GM21360 (cell line): Measurements from ENCODE around the gene RGPD8.
"Not testable (repeated sequence)": the region's sequence is repeated elsewhere in the genome, so short reads cannot be mapped to it uniquely, and the experiment has no call there.

Experiments used
- ATAC-seq: cut with Tn5 transposase; IDR thresholded peaks from one replicate; pipeline ENCODE4 v1.9.1; 2021; ENCODE audit warnings: mild to moderate bottlenecking, moderate library complexity; ENCODE audit not compliant: unreplicated experiment

Gene RGPD8

GRCh38 chr2:112433480-112433879 lies at the start of gene RGPD8:
Gene RGPD8, minus strand, starts transcription at chr2:112433645. Its CDS starts 192 bp downstream, at chr2:112433453.
- ATAC-seq = peak; percentile 98

- no peak for ATAC-seq
Measured at GRCh38 chr2:112483042-112483473, 49.6 kb upstream of the RGPD8 start.

GRCh38 chr2:112482309-112483041 lies 49.0 kb upstream of the RGPD8 start:
- peak; percentile 19 for ATAC-seq

- ATAC-seq = peak; percentile 74
Measured at GRCh38 chr2:112481528-112482233, 48.2 kb upstream of the RGPD8 start, which contains the start of gene TTL. Gene TTL, plus strand, starts transcription at chr2:112482156. Its CDS starts 189 bp downstream, at chr2:112482345.

- peak; percentile 46 for ATAC-seq
Measured at GRCh38 chr2:112481050-112481527, 47.6 kb upstream of the RGPD8 start.

GRCh38 chr2:112480530-112481049 lies 47.1 kb upstream of the RGPD8 start:
- ATAC-seq = no peak

GRCh38 chr2:112476434-112476833 lies 43.0 kb upstream of the RGPD8 start:
- no peak for ATAC-seq

- no peak for ATAC-seq
Measured at GRCh38 chr2:112474844-112475486, 41.5 kb upstream of the RGPD8 start.

GRCh38 chr2:112472547-112473263 lies 39.3 kb upstream of the RGPD8 start:
- ATAC-seq = no peak

GRCh38 chr2:112465382-112465781 lies 31.9 kb upstream of the RGPD8 start:
- ATAC-seq = no peak

- ATAC-seq = no peak
Measured at GRCh38 chr2:112463256-112463655, 29.8 kb upstream of the RGPD8 start.

GRCh38 chr2:112462178-112462577 lies 28.7 kb upstream of the RGPD8 start:
- ATAC-seq = no peak

GRCh38 chr2:112459372-112459771 lies 25.9 kb upstream of the RGPD8 start:
- ATAC-seq = no peak

GRCh38 chr2:112454586-112454985 lies 21.1 kb upstream of the RGPD8 start:
- no peak for ATAC-seq

- no peak for ATAC-seq
Measured at GRCh38 chr2:112451317-112451716, 17.9 kb upstream of the RGPD8 start.

- no peak for ATAC-seq
Measured at GRCh38 chr2:112449854-112450253, 16.4 kb upstream of the RGPD8 start.

- not testable (repeated sequence) for ATAC-seq
Measured at GRCh38 chr2:112444256-112444655, 10.8 kb upstream of the RGPD8 start.

GRCh38 chr2:112438603-112439261 lies 5.3 kb upstream of the RGPD8 start:
- not testable (repeated sequence) for ATAC-seq

- not testable (repeated sequence) for ATAC-seq
Measured at GRCh38 chr2:112437405-112437831, 4.0 kb upstream of the RGPD8 start.

GRCh38 chr2:112436993-112437392 lies 3.5 kb upstream of the RGPD8 start:
- ATAC-seq = not testable (repeated sequence)
